NK-92 treated with Interleukin-12 subunit alpha and Interleukin-12 subunit beta, amount 100 ng/mL, for 24 hours (cell line): ENCODE results near the gene SORCS1.

Experiments used
- DNase-seq: peaks from one replicate; lab custom pipeline; 2025; lab: John Stamatoyannopoulos, UW

The SORCS1 gene

GRCh38 chr10:106897719-106898118 lies 266.8 kb downstream of the SORCS1 start:
- DNase-seq, result no peak

GRCh38 chr10:106894692-106895091 lies 269.8 kb downstream of the SORCS1 start:
- DNase-seq, result no peak

GRCh38 chr10:106877574-106877973 lies 286.9 kb downstream of the SORCS1 start:
- DNase-seq, result no peak

GRCh38 chr10:106874604-106874889 lies 290.0 kb downstream of the SORCS1 start:
- DNase-seq, result no peak

GRCh38 chr10:106873770-106874603 lies 290.5 kb downstream of the SORCS1 start:
- no peak for DNase-seq

- no peak for DNase-seq
Observed at GRCh38 chr10:106872176-106872575, 292.3 kb downstream of the SORCS1 start.

GRCh38 chr10:106866244-106866845 lies 298.2 kb downstream of the SORCS1 start:
- no peak for DNase-seq

- DNase-seq, result no peak
Observed at GRCh38 chr10:106864031-106864430, 300.5 kb downstream of the SORCS1 start.

GRCh38 chr10:106863549-106863948 lies 301.0 kb downstream of the SORCS1 start:
- DNase-seq, result no peak

GRCh38 chr10:106859892-106860652 lies 304.4 kb downstream of the SORCS1 start:
- DNase-seq, result no peak

GRCh38 chr10:106857728-106858127 lies 306.8 kb downstream of the SORCS1 start:
- no peak for DNase-seq

- no peak for DNase-seq
Observed at GRCh38 chr10:106857213-106857612, 307.3 kb downstream of the SORCS1 start.

- DNase-seq, result no peak
Observed at GRCh38 chr10:106836933-106837663, 327.4 kb downstream of the SORCS1 start.

- no peak for DNase-seq
Observed at GRCh38 chr10:106832846-106833245, 331.7 kb downstream of the SORCS1 start.

GRCh38 chr10:106830471-106830870 lies 334.0 kb downstream of the SORCS1 start:
- DNase-seq, result no peak

GRCh38 chr10:106830006-106830405 lies 334.5 kb downstream of the SORCS1 start:
- no peak for DNase-seq

GRCh38 chr10:106826716-106827115 lies 337.8 kb downstream of the SORCS1 start:
- DNase-seq, result no peak

GRCh38 chr10:106825576-106826364 lies 338.7 kb downstream of the SORCS1 start:
- no peak for DNase-seq

GRCh38 chr10:106820579-106820978 lies 343.9 kb downstream of the SORCS1 start:
- no peak for DNase-seq

GRCh38 chr10:106819490-106819889 lies 345.0 kb downstream of the SORCS1 start:
- DNase-seq, result no peak

GRCh38 chr10:106816318-106817085 lies 348.0 kb downstream of the SORCS1 start:
- DNase-seq, result no peak
